Type B pancreatic cell (in vitro differentiated cells): ENCODE measurements around the gene UBE2E3. TPM values are rescaled to one million over a fixed set of nuclear protein-coding genes. Genes with fewer than 3 reads are reported as not detected.

ENCODE experiments used
- DNase-seq: peaks from one replicate; pipeline ENCODE4 v3.0.0; 2021; ENCODE audit warnings: mixed read lengths; ENCODE audit not compliant: unreplicated experiment; ENCODE audit errors: extremely low spot score
- H3K27ac Mint-ChIP-seq: 2 replicates; pipeline ENCODE4 v1.8.0; 2021; ENCODE audit warnings: mild to moderate bottlenecking, mixed read lengths
- H3K27me3 Mint-ChIP-seq: 2 replicates; pipeline ENCODE4 v1.8.0; 2021; ENCODE audit warnings: mixed read lengths
- H3K36me3 Mint-ChIP-seq: 2 replicates; pipeline ENCODE4 v1.8.0; 2021; ENCODE audit warnings: mixed read lengths
- H3K4me1 Mint-ChIP-seq: one replicate; pipeline ENCODE4 v1.8.0; 2021; ENCODE audit warnings: mixed read lengths; ENCODE audit not compliant: unreplicated experiment
- H3K4me3 Mint-ChIP-seq: 2 replicates; pipeline ENCODE4 v1.8.0; 2021; ENCODE audit warnings: mild to moderate bottlenecking, mixed read lengths
- H3K9me3 Mint-ChIP-seq: 2 replicates; pipeline ENCODE4 v1.8.0; 2021; ENCODE audit warnings: mixed read lengths
- total RNA-seq: library from RNA; stranded (reverse); gene quantifications from 2 replicates; pipeline ENCODE4 v1.2.1, GENCODE V29; 2021; ENCODE audit warnings: low replicate concordance
- TF ChIP-seq, protein P1 (sequence below): fragments of 200-600 bp; sonication (generic); conservative IDR thresholded peaks from 2 replicates; pipeline ENCODE4 v1.5.0; 2021; ENCODE audit warnings: antibody characterized with exemption, mild to moderate bottlenecking

The UBE2E3 gene
- total RNA-seq, 1 donor from 2014 or later: 105 TPM

DNA sequence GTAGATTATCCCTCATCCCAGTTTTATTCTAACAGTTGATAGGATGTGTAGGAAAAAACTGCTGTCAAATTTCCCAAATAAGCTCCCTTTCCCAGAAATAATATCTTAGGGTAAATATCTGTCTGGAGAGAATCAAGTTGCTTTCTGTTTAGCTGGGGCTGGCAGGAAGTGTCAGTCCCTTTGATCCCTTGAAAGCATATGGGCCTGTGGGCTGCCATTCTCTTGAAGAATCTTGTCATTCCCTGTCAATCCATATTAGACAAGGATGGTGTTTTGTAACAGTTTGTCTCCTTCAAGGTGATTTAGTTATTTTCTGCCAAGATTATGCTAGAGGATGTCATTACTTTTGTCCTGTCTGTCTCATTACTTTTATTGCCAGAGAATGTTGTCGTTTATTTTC is 37.1 kb upstream of the UBE2E3 start:
- no peaks in the 10 kb centered on the region for H3K4me1 Mint-ChIP-seq
- H3K9me3 Mint-ChIP-seq: peaks cover 6% of the 10 kb centered on the region
- no peak overlapping the region for H3K4me3 Mint-ChIP-seq
- TF ChIP-seq, protein P1, sequence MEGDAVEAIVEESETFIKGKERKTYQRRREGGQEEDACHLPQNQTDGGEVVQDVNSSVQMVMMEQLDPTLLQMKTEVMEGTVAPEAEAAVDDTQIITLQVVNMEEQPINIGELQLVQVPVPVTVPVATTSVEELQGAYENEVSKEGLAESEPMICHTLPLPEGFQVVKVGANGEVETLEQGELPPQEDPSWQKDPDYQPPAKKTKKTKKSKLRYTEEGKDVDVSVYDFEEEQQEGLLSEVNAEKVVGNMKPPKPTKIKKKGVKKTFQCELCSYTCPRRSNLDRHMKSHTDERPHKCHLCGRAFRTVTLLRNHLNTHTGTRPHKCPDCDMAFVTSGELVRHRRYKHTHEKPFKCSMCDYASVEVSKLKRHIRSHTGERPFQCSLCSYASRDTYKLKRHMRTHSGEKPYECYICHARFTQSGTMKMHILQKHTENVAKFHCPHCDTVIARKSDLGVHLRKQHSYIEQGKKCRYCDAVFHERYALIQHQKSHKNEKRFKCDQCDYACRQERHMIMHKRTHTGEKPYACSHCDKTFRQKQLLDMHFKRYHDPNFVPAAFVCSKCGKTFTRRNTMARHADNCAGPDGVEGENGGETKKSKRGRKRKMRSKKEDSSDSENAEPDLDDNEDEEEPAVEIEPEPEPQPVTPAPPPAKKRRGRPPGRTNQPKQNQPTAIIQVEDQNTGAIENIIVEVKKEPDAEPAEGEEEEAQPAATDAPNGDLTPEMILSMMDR: no peak
- peaks cover 7% of the 10 kb centered on the region for H3K27me3 Mint-ChIP-seq
- H3K27ac Mint-ChIP-seq: no peak overlapping the region
- H3K36me3 Mint-ChIP-seq: no peaks in the 10 kb centered on the region
- no peak for DNase-seq

DNA sequence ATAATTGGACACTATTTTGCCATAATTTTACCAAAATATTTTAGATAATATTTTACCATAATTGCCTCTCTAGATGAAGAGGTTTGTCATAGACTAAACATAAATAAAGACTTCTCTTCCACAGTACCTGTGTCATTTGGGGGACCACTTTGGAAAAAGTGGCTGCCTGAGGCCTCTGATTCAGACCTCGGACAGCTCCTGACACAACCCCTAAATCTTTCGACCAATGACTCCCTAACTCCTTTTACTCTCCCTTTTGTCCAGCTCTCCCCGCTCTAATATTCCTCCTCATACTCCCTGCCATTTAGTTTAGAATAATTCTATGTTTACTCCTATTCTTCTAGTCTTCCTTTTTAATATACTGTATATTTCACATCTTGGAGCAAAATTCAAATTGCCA is 36.0 kb upstream of the UBE2E3 start:
- TF ChIP-seq, protein P1: no peak

DNA sequence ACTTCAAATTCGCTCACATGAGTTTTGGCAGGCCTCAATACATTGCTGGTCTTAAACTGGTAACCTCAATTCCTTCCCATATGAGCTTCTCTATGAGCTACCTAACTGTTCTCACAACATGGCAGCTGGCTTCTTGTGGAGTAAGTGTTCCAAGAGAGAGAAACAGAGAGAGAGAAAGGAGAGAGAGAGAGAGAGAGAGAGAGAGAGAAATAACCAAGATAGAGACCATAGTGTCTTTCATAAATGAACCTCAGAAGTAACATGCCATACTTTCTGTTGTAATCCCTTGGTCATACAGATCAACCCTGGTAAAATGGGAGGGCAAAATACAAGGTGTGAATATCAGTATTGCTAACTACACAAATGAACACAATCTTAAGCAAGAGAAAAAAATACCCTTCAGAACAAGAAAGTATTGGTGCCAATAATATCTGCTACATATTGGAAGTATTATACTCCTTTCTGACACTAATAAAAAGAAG is 33.2 kb upstream of the UBE2E3 start:
- no peak overlapping the region for H3K27ac Mint-ChIP-seq
- H3K9me3 Mint-ChIP-seq: no peaks in the 10 kb centered on the region
- H3K36me3 Mint-ChIP-seq: no peaks in the 10 kb centered on the region
- H3K4me3 Mint-ChIP-seq: no peak overlapping the region
- TF ChIP-seq, protein P1: no peak
- DNase-seq: no peak
- peaks cover 4% of the 10 kb centered on the region for H3K27me3 Mint-ChIP-seq
- no peaks in the 10 kb centered on the region for H3K4me1 Mint-ChIP-seq

More for the DNA sequence above, 36.0 kb upstream of the UBE2E3 start:
- H3K27ac Mint-ChIP-seq: no peak overlapping the region
- DNase-seq: no peak
- H3K4me3 Mint-ChIP-seq: no peak overlapping the region
- H3K9me3 Mint-ChIP-seq: peaks cover 6% of the 10 kb centered on the region
- no peaks in the 10 kb centered on the region for H3K36me3 Mint-ChIP-seq
- H3K27me3 Mint-ChIP-seq: peaks cover 7% of the 10 kb centered on the region
- H3K4me1 Mint-ChIP-seq: no peaks in the 10 kb centered on the region

DNA sequence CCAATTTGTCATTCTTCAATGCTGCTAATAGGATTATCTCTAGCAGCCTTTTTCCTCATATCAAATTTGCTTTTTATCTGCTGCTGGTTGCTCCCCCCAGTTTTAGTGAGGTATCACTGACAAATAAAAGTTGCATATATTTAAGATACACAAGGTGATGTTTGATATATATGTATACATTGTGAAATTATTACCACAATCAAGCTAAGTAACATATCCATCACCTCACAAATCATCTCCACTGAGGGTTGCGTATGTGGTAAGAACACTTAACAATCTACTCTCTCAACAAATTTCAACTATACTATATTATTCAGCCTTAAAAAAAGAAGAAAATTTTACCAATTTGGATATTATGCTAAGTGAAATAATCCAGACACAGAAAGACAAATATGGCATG is 30.5 kb upstream of the UBE2E3 start:
- H3K27me3 Mint-ChIP-seq: peaks cover 4% of the 10 kb centered on the region
- TF ChIP-seq, protein P1: no peak
- no peaks in the 10 kb centered on the region for H3K36me3 Mint-ChIP-seq
- no peaks in the 10 kb centered on the region for H3K4me1 Mint-ChIP-seq
- no peak for DNase-seq
- no peak overlapping the region for H3K4me3 Mint-ChIP-seq
- H3K9me3 Mint-ChIP-seq: no peaks in the 10 kb centered on the region
- no peak overlapping the region for H3K27ac Mint-ChIP-seq

DNA sequence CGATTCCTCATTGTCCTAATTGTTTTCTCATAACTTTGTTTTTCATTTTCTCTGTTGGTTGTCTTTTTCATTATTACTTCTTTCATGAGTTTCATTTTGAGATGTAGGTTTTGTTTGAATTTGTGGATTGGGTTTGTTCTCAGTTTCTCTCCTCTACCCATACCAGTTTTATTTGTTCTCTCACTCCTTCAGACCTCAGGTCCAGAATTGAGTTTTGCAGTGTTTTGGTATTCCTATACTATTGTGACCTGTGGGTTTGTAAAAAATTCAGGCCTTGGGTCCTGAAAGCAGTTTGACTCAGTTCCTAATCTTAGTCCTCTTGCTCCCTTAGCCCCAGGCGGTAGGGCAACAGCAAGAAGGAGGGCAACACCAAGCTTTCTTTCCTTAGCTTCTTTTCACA is 28.3 kb upstream of the UBE2E3 start:
- Mint-ChIP-seq H3K27ac (no peak overlapping the region), H3K4me3 (no peak overlapping the region)
- TF ChIP-seq, protein P1: no peak

More for the DNA sequence above, 28.3 kb upstream of the UBE2E3 start:
- Mint-ChIP-seq H3K9me3 (no peaks in the 10 kb centered on the region), H3K36me3 (no peaks in the 10 kb centered on the region), H3K4me1 (no peaks in the 10 kb centered on the region), H3K27me3 (peaks cover 4% of the 10 kb centered on the region)
- DNase-seq: no peak
